ENCODE measurements around the gene PNMT. TPM values are rescaled to one million over a fixed set of nuclear protein-coding genes. Genes with fewer than 3 reads are reported as not detected.
A peak's percentile ranks its signal among the peaks of the same experiment; 100 is the strongest.

Gene PNMT
- total and polyA plus RNA-seq, 2 of the 13 experiments (the other 11 are each of a cell fraction or from before 2014, with no cell fraction given): 0.25 TPM; not detected in 1

DNA sequence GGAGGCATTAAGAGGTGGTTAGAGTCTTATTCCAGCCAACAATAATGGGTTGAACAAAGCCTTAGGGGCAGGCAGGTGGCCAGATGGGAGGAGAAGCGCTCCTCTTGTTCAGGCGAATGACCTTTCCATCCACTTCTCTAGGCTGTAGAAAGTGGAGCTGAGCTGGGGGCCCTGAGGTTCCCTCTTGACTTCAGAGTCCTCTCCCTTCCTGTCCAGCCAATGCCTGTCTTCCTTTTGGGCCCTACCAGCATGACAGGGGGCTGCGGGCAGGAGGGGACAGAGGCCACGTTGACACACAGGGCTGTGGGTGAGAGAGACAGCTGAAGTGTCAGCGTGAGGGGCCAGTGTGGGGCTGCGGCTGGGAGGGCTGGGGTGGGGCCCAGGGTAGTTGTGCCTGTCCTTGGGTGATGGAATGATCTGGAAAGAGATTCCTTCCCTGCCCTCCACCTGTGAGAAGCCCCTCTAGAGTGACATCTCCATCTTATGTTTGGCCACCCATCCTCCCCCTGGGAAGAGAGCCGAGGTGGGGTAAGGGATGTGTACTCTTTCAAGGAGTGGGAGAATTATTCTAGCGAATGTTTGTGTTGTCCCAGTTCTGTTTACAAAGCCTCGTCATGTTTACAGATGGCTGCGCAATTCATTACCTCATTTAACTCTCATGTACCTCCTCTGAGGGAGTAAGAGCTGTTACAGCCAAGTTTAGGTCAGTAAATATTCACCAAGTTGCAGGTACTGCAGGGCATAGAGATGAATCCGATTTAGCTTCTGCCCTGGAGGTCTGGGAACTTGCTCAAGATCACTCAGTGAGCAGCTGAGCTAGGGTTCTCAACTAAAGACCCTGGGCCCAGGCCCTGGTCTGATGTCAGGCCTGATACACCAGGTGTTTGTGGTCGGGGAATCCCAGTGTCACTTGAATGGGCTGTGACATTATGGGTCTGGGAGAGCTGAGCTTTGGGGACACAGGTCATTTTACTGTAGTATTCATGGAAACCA lies 34.9 kb downstream of the PNMT start (continued):
- TF ChIP-seq ZMYM4 (CRISPR knock-in tag; IDR thresholded peaks at IDR 0.05) (peak; percentile 64; the same call in 1 of the 2 replicates), CHD2 (IDR thresholded peaks at IDR 0.05; ENCODE audit: low read depth, low read length) (0 out of 2 replicates have a peak, but pooled peaks have one; percentile 21), ZNF484 (CRISPR knock-in tag; IDR thresholded peaks at IDR 0.05; ENCODE audit: borderline replicate concordance, low read depth) (no peak), NFAT5 (CRISPR knock-in tag; IDR thresholded peaks at IDR 0.05) (no peak), ZNF572 (CRISPR knock-in tag; IDR thresholded peaks at IDR 0.05) (0 out of 2 replicates have a peak, but pooled peaks have one; percentile 34), CENPT (CRISPR knock-in tag; IDR thresholded peaks at IDR 0.05; ENCODE audit: low read depth) (no peak), GABPA (IDR thresholded peaks at IDR 0.05; ENCODE audit: low read depth, low read length) (no peak), GABPA (CRISPR knock-in tag; IDR thresholded peaks at IDR 0.05; ENCODE audit: low read depth) (peak; percentile 49; the same call in 1 of the 2 replicates), ZNF124 (CRISPR knock-in tag; IDR thresholded peaks at IDR 0.05) (no peak), ZNF770 (CRISPR knock-in tag; IDR thresholded peaks at IDR 0.05) (0 out of 2 replicates have a peak, but pooled peaks have one; percentile 47), ZNF775 (CRISPR knock-in tag; IDR thresholded peaks at IDR 0.05; ENCODE audit: borderline replicate concordance) (peak; percentile 74; the same call in 1 of the 2 replicates), ZNF160 (CRISPR knock-in tag; IDR thresholded peaks at IDR 0.05) (no peak), MEIS1 (CRISPR knock-in tag; IDR thresholded peaks at IDR 0.05; ENCODE audit: borderline replicate concordance) (peak; percentile 99), NKX3-1 (CRISPR knock-in tag; IDR thresholded peaks at IDR 0.05) (no peak), HOXA7 (CRISPR knock-in tag; IDR thresholded peaks at IDR 0.05) (no peak), TEAD2 (CRISPR knock-in tag; IDR thresholded peaks at IDR 0.05) (no peak), NR3C1 (CRISPR knock-in tag; IDR thresholded peaks at IDR 0.05) (no peak), THYN1 (CRISPR knock-in tag; IDR thresholded peaks at IDR 0.05; ENCODE audit: borderline replicate concordance, low read depth) (0 out of 2 replicates have a peak, but pooled peaks have one; percentile 71), ZNF605 (CRISPR knock-in tag; IDR thresholded peaks at IDR 0.05) (no peak)
- TF ChIP-seq, protein P1, sequence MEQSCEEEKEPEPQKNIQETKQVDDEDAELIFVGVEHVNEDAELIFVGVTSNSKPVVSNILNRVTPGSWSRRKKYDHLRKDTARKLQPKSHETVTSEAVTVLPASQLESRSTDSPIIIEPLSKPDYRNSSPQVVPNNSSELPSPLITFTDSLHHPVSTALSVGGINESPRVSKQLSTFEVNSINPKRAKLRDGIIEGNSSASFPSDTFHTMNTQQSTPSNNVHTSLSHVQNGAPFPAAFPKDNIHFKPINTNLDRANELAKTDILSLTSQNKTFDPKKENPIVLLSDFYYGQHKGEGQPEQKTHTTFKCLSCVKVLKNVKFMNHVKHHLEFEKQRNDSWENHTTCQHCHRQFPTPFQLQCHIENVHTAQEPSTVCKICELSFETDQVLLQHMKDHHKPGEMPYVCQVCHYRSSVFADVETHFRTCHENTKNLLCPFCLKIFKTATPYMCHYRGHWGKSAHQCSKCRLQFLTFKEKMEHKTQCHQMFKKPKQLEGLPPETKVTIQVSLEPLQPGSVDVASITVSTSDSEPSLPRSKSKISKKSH (CRISPR knock-in tag; IDR thresholded peaks at IDR 0.05; ENCODE audit: borderline replicate concordance): peak; percentile 53; the same call in 1 of the 2 replicates
